NCI-H2107 treated with DMSO at 0.1 percent for 48 hours (cell line): Measurements from ENCODE around the gene SEMA5A.
"Not testable (repeated sequence)": the region's sequence is repeated elsewhere in the genome, so short reads cannot be mapped to it uniquely, and the experiment has no call there.

Experiments used
- DNase-seq: peaks from one replicate; lab custom pipeline; 2025; ENCODE audit not compliant: unreplicated experiment; lab: John Stamatoyannopoulos, UW

SEMA5A gene

DNA sequence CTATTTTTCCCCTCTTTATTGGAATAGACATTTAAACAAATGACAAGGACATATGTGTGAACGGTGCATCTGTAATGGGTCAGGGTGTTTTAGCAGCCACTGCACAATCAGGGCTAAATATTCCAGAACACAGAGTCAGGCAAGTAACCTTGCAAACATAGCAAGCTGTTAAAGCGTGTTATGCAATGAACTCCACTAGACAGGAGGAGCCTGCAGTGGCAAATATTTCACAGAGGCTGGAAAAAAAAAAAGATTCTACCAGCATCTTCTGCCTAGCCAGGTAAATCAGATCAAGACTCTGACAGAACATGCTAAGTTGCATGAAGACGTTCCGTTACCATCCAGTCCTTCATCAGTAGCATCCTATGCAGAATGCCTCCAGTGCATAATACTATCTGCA, 171.8 kb downstream of the SEMA5A start:
- DNase-seq = no peak

DNA sequence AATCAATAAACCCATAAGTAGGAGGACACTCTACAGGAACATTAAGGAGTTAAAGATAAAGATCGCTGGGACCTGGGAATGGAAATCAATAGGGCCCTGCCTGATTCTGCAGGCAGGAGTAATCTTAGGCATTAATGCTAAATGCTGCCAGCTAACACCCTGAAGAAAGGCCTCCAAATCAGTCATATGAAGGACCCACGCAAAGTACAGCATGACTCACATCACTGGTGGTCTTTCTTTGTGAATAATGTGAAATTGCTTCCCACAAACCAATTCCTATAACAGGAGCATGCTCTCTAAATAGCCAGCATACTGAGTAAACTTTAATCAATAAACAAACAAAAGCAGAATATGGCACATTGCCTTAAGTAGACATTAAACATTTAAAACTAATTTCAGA, 172.3 kb downstream of the SEMA5A start:
- no peak for DNase-seq

DNA sequence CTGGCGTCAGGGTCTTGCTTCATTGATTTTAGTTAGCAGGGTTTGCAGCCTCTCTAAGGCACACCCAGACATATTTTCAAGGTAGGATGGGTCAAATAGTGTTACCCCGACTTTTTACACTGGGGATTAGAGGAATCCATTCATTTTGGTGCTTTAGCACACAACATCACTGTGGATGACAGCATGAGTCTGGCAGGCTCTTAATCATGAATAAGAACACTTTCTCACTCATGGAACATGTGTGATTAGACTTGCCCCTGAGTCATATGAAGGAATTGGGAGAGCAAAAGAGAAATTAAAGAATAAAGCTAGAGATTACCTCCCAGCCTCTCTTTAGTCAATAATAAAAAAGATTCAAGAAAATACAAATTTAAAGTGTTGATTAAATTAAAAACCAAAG, 175.6 kb downstream of the SEMA5A start:
- no peak for DNase-seq

DNA sequence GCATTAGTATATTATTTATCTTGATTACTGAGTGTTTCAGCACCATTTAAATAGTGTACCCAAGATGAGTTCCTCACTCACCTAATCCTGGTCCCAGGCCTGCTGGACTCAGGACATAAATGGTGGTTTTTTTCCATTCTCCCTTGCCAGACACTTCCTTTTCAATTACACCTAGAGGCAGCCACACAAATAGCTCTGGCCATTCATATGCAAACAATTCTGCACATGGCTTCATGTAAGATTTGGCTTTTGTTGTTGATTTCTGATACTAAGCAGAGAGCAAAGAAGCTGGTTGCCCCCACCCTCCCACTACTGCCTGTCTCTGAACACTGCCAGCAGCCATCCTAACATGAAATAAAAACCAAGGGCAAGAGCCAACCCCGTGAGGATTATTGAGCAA, 180.4 kb downstream of the SEMA5A start:
- DNase-seq = no peak

DNA sequence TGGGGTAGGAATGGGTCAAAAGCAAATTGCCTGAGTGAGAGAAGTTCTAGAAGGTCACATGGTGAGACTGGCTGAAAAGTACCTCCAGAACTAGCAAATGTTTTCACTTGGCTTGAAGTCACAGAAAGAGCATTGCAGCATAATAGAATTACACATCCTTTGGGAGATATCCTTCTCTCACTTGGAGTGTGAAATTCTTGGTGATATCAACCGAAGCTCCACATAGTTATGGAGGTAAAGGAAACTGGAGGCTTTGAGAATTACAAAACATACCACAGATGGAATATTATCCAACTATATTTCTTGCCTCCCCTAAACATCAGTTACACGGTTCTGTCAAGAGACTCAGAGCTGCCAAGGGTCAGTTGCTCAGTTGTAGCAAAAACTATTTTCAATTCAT, 182.4 kb downstream of the SEMA5A start:
- no peak for DNase-seq

DNA sequence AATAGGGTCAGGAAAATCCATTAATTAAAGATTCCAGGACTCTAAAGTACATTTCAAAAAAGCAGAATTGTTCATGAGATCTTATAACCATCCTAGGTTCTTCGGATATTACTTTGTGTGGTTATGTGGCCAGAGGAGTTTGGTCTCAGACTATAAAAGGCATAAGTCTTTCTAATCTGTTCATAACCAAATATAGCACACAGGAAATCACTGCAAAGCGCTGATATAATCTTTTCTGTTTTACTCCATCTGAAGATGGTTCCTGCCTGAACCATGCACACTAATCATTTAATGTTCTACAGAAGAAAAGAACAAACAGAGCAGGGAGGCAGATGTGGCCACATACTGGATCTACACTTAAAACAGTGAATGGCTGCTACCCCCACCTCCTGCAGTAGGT, 182.8 kb downstream of the SEMA5A start:
- DNase-seq = no peak

DNA sequence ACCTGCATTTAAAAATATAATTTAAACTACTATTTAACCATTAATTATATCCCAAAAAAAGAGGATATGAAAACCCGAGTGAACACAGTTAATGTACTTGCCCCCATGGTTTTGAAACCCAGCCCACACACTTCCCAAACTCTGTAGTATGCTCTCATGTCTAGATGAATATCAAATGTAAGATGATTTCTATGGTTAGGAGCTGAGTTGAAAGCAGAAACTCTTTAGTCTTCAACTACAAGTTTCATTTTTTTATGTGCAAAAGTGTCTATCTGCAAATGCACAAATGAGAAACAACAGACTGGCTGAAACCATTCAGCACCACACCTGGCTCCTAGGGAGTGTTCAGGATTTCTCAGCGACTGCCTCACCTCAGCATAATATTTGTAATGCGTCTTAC, 183.3 kb downstream of the SEMA5A start:
- no peak for DNase-seq

DNA sequence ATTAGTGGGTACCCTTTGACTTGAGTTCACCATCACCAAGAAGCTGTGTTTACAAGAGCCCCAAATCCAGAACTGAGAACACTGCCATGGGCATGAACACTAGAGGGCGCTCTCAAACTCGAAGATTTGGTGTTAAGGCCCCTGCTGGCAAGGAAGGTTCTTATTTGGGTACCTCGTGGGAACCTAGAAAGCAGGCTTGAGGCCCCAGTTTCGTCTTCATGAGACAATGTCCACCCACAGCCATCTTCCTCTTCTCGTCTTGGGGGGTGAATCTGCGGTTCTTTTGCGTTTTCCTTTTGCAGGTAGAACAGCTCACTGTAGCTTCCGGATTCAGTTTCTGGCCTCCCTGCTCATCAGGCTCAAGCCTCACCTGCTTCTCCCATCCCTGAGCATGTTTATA, 184.0 kb downstream of the SEMA5A start:
- DNase-seq = peak; percentile 18

DNA sequence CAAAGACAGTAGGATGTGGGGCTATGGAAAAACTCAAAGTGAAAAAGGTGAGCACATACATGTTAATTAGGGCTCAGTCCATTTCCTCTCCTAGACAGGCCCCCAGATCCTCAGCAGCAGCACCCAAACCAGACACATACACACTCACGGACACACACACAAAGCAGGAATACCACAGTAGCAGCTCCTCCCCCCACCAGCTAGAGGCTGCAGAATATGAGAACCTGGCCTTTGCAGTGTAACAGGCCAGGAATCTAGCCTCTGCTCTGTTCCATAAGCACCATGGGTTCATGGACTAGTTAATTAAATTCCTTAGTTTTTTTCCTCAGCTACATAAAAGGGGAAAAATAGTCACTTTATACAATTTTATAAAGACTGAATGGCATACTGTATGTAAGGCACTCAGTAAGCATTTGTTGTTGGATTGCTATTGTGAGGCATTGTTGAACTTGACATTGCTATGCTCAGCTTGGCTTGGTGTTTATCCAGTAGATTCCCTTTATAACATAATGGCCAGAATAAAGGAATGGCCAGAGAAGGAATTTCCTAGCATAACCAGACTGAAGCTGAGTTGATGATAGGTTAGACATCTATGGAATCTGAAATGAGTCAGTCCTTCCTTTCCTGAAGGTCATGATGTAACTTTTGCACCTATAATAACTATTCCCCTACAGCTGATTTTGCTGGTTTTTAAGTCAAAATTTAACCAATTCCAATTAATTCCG, 186.8 kb downstream of the SEMA5A start:
- no peak for DNase-seq

DNA sequence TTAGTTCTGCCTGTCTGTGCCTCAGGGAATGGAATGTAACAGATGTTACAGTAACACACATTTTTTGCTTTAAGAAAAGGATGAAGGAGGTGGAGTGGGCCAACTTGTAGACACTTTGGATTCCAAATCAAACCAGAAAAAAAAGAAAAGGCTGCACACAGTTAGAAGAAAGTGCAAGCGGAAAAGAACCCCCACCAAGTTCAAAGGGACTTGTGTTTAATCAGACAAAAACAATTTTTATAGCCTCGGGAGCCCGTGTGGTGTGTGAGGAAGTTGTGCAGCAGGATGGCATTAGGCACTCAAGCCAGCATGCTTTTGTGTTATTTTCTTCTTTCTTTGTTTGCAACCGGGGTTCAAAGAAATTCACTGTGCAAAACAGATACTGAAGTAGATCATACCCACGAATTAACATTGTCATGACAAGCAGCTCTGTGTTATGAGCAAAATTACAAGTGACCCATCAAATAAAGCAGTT, 189.5 kb downstream of the SEMA5A start:
- no peak for DNase-seq

DNA sequence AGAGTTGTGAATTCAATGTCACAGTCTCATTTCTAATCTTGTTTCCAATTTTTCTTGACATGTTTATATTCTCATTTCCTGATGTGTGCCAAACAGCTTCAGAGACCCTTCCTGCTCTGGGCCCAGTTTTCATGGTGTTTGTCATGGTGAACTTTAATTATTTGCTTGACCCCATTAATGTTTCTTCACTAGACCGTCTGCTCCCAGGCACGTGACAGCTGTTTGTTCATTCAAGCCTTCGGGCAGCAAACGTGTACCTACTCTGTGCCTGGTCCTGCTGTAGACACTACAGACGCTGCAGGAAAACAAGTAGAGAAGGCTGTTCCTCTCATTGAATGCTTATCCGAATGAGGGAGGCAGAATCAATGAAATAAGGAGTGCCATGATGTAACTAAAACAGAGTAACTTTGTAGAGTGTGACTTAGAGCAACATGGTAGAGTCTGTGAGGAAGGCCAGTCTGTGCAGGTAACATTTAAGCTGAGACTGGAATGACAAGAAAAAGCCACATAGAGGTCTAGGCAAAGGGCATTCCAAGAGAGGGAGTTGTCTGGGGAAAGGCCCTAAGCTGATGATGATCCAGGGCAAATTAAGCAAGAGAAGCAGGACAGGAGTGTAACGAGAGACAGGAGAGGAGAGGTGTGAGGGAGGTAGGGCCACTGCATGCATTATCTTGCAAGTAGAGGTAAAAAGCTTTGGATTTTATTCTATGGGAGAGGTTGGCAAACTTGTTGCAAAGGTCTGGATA, 191.4 kb downstream of the SEMA5A start:
- no peak for DNase-seq

DNA sequence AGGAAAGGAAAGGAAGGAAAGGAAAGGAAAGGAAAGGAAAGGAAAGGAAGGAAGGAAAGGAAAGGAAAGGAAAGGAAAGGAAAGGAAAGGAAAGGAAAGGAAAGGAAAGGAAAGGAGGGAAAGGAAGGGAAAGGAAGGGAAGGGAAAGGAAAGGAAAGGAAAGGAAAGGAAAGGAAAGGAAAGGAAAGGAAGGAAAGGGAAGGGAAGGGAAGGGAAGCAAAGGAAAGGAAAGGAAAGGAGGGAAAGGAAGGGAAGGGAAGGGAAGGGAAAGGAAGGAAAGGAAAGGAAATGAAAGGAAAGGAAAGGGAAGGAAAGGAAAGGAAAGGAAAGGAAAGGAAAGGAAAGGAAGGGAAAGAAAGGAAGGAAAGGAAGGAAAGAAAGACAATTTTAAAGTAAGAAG, 192.8 kb downstream of the SEMA5A start:
- DNase-seq = not testable (repeated sequence)

DNA sequence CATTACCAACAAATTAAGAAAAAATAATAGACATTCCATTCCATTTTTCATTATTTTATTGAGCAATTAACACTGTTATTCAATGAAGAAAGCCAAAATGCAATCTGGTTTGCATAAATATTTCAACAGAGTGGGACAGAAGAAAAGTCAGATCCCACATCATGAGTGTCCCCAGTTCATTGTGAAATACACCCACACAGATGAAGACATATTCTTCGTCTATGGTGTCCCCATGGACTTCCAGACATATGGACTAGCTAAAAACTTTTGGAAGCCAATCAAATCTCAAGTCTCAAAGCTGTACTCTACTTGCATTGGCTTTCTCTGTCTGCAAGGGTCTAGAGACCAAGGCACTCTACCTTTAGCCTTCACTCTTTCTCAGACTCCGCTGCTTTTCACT, 194.3 kb downstream of the SEMA5A start:
- DNase-seq = no peak

DNA sequence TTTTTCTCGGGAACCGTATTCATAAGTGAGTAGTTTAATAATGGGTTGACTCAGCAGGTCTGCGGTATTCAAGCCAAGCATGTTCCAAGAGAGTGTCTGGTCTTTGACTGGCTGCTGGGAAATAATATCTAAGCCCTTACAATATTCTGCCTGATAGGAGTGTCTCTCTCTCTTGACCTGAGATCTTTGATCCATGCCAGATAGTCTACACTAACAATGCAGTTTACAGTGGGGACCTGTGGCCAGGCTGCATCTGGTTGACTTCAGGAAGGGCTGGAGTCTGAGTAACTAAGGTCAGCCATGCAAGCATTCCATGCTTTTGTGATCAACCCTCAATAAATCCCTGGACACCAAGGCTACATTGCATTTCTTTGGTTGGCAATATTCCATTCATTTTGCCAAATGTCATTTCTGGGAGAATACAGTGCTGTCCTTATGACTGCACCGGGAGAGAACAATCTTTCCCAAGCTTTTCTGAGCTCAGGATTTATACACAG, 195.5 kb downstream of the SEMA5A start:
- no peak for DNase-seq

DNA sequence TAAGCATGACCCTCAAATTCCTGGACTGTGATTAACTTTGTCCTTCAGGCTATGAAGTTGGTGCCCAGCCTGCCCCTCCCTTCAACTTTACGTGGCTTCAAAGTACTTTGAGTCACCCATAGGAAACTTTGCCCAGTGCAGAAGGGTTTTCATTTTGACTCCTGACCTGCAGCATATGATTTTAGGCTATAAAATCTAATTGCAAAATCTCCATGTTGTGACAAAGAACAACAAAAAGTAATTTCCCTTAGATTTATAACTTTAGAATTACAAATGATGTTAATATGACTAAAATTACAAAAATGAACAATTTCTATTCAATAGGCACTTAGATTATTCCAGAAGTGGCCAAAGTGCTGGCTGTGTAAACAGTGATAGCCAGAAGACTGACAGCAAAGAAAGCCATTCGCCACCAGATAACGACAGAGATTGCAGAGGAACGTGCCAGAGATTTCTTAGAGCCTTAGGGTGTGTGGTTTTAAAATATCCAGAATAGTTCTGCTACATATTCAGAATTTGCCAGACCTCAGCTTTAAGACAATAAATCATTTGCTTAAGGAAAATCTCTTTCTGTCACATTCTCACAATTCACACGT, 197.4 kb downstream of the SEMA5A start:
- no peak for DNase-seq

DNA sequence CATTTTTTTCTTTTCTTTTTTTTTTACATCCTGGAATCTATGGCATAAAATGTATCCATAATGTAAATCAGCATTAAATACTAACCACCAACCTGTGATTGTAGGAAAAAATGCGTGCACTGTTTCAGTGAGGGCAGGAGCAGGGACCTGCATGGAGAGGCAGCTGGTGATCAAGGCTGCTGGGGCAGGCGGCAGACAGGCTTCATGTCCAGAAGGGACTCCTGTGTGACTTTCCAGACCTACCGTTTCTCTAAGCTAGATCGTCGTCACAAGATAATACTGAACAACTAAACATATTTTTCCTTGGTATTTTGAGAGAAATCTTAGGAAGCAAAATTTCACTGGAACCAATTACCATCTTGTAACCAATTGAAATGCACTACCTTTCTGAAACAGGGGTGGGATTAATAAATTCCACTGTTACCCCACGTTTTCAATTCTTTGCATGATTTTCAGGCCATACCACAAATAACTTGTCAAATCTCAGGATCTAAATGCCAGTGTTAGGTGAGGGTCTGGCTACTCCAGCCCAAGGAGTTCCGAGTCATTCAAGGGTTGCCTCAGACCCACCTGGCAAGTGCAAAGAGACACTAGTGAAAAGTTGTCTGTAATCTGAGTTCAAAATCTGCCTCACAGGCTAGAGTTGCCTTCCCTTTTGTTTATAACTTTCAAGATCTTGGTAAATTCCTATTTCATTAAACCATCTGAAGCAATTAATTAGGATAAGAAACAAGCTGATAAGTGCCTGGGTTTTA, 198.2 kb downstream of the SEMA5A start:
- no peak for DNase-seq

DNA sequence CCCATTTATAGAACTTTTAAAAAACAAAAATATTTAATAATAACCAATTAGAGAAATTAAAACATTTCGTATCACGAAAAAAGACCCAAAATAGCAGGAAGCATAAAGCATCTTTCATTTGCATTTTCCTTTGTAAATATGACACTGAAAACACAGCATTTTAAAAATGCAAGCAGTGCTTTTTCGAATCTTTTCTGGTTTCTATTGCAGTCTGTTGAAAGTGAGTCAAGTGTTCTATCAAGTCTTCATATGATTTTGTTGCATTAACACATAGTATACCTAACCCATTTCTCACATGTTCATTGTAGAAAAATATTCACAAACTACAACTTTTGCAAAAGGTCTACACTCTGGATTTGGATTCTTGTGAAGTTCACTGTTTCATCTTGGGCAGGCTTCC, 198.8 kb downstream of the SEMA5A start:
- no peak for DNase-seq

DNA sequence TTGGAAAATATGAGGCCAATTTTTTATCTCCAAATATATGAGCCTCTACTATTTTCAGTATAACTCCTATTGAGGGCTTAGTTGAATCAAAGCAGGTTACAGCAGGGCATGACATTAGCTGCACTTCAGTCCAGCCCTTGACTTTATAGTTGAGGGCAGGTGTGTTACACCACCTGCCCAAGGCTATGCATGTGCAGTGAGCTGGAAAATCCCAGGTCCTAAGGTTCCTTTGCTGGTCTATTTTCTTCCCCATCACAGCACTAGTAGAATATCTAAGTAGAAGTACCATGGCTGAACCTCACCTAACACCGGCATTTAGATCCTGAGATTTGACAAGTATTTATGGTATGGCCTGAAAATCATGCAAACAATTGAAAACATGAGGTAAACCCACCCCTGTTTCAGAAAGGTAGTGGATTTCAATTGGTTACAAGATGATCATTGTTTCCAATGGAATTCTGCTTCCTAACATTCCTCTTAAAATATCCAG, 201.1 kb downstream of the SEMA5A start:
- no peak for DNase-seq

DNA sequence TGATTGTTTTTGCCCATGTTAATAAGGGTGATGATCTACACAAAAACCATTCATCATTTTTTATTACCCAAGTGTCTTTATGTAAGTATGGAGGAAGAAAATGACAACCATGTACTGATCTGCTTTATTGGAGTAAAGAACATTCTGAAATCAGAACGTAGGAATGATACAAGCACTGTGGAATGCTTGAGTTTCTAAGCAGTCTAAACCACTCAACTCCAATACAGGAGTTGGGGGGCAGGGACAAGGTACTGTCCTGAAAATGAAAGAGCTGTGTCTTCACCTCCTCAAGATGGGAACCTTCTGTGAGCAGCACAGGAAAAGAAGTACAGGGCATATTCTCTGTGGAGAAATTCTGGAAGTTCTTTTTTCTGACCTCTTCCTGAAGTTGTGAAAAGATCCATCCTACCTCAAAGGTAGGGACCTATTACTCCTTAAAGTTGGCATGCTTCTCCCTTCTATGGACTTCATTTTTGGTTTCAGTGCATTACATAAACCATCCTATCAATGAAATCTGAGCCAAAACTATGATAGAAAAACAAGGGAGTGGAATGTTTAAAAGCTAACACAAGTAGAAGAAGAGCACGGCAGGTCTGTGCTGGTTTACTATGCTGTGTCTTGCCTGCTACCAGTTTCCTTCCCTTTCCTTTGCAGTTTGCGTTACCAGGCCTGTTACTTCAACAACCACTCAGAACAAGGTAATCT, 202.6 kb downstream of the SEMA5A start:
- no peak for DNase-seq

DNA sequence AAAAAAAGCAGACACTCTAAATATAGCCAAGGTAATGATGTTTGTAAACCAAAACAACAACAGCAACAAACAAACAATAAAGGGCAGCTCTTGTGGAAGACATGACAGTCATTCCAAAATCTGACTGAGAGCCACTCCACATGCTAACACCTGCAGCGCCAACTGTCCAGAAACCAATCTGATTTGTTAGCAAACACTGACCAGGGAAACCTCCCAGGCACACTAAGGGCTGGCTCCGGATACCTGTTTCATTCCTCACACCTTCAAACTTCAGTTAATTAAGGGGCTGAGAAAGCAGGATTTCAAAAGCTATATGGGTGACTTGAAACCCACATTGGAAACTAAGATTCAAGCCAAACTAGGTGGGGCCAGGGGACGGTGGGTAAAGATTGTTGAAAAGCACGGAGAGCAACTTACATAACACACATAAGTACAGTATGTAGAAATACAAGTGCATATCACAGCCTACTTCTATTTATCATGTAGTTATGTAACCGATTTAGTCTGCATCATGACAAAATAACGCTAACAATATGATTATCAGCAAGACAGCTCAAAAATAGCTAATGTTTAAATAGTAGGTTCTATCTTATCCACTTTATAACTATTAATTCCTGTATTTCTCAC, 203.6 kb downstream of the SEMA5A start:
- DNase-seq = no peak
